K562 (cell line): ENCODE data around the gene RPS27. TPM values are rescaled to one million over a fixed set of nuclear protein-coding genes. Genes with fewer than 3 reads are reported as not detected.
"Not testable (repeated sequence)": the region's sequence is repeated elsewhere in the genome, so short reads cannot be mapped to it uniquely, and the experiment has no call there.

Experiments
- ATAC-seq: fragments of 200-7000 bp; cut with Tn5 transposase; 3 replicates; pipeline ENCODE4 v1.9.1; 2020; ENCODE audit warnings: moderate library complexity
- BruUV-seq: library from RNA; stranded (reverse); fragments of 400-500 nt; replicated peaks from 2 replicates; lab custom pipeline; 2021; lab: Mats Ljungman, UMichigan
- CTCF ChIA-PET: fragments of 300-600 bp; formaldehyde crosslinking; extraction: SDS; loops from one replicate; lab custom pipeline; 2021; ENCODE audit warnings: low intra/inter-chr PET ratio; lab: Yijun Ruan, JAX
- POLR2A ChIA-PET: fragments of 300-600, 350-650 bp; sonication (Branson Sonifier 250); formaldehyde crosslinking; extraction: SDS; loops from one replicate; lab custom pipeline; 2021; ENCODE audit warnings: antibody characterized with exemption, inconsistent platforms; lab: Yijun Ruan, JAX
- DNase-seq, 4 experiments: peaks; one replicate each; pipeline versions ENCODE4 v3.0.0 to v3.0.0-alpha.2; 2011 to 2018; ENCODE audit warnings: low spot score in 3 of 4, mixed read lengths in 3 of 4; ENCODE audit errors: extremely low read depth in 1 of 4
- FAIRE-seq: peaks from 2 replicates; lab custom pipeline; 2011; peaks lifted over from hg19 to GRCh38; lab: Jason Lieb, UNC
- H2AFZ ChIP-seq: 2 replicates; pipeline ENCODE4 v1.6.0; 2011; ENCODE audit warnings: low read depth, low read length, control low read depth, inconsistent platforms
- H3K27ac ChIP-seq: fragments of 200-600 bp; 3 replicates; pipeline ENCODE4 v1.8.0; 2011; ENCODE audit warnings: low read depth, mild to moderate bottlenecking, control low read depth, inconsistent platforms, low read length, moderate library complexity, mixed read lengths; ENCODE audit errors: extremely low read depth
- H3K27me3 ChIP-seq, 2 experiments: fragments of 300-600 bp in 1 of 2; 2 replicates in 1 of 2; 3 replicates in 1 of 2; pipeline versions ENCODE4 v1.6.0 to v1.8.0; 2011; ENCODE audit warnings: inconsistent platforms in 2 of 2, low read length in 2 of 2, mild to moderate bottlenecking in 1 of 2, mixed read lengths in 1 of 2, moderate library complexity in 1 of 2; ENCODE audit not compliant: control insufficient read depth in 2 of 2, insufficient read depth in 2 of 2
- H3K36me3 ChIP-seq: fragments of 300-600 bp; 3 replicates; pipeline ENCODE4 v1.8.0; 2011; ENCODE audit warnings: mild to moderate bottlenecking, low read length, inconsistent platforms; ENCODE audit not compliant: control insufficient read depth, insufficient read depth
- H3K4me1 ChIP-seq, 2 experiments: fragments of 200-600 bp in 1 of 2; replicated peaks in 1 of 2; 2 replicates in 1 of 2; 3 replicates in 1 of 2; pipeline versions ENCODE4 v1.5.1 to v1.8.0; 2011; ENCODE audit warnings: inconsistent platforms in 2 of 2, low read length in 2 of 2, mild to moderate bottlenecking in 1 of 2, mixed read lengths in 1 of 2, moderate library complexity in 1 of 2; ENCODE audit not compliant: control insufficient read depth in 2 of 2, insufficient read depth in 2 of 2
- H3K4me2 ChIP-seq: 2 replicates; pipeline ENCODE4 v1.6.1; 2011; ENCODE audit warnings: low read length, control low read depth, inconsistent platforms, mixed read lengths; ENCODE audit not compliant: insufficient read depth
- H3K4me3 ChIP-seq: fragments of 200-600 bp; sonication (generic), shearing (Covaris generic); 2 replicates; pipeline ENCODE4 v1.5.1; 2016; ENCODE audit warnings: control low read depth, inconsistent platforms
- H3K79me2 ChIP-seq: fragments of 200-600 bp; 3 replicates; pipeline ENCODE4 v1.8.0; 2011; ENCODE audit warnings: low read length, inconsistent platforms; ENCODE audit not compliant: control insufficient read depth, insufficient read depth
- H3K9ac ChIP-seq, 2 experiments: 2 replicates each; pipeline versions ENCODE4 v1.6.0 to v1.6.1; 2011; ENCODE audit warnings: low read depth in 2 of 2, low read length in 2 of 2, control low read depth in 1 of 2, inconsistent platforms in 1 of 2, mild to moderate bottlenecking in 1 of 2, mixed read lengths in 1 of 2; ENCODE audit not compliant: insufficient read depth in 1 of 2
- H3K9me1 ChIP-seq: one replicate; pipeline ENCODE4 v1.6.0; 2011; ENCODE audit warnings: inconsistent platforms, mild to moderate bottlenecking, low read length, moderate library complexity; ENCODE audit not compliant: control insufficient read depth, insufficient read depth
- H3K9me3 ChIP-seq: replicated peaks from 2 replicates; pipeline ENCODE4 v1.5.1; 2011; ENCODE audit warnings: low read depth, low read length, inconsistent platforms; ENCODE audit not compliant: control insufficient read depth, insufficient read depth
- H4K20me1 ChIP-seq: replicated peaks from 2 replicates; pipeline ENCODE4 v1.6.1; 2011; ENCODE audit warnings: low read length, inconsistent platforms, mixed read lengths; ENCODE audit not compliant: control insufficient read depth, insufficient read depth
- BCOR ChIP-seq: fragments of 450-650 bp; IDR thresholded peaks from 2 replicates; pipeline ENCODE4 v1.6.1; 2016
- DIDO1 ChIP-seq: fragments of 450-650 bp; IDR thresholded peaks from 2 replicates; pipeline ENCODE4 v1.6.1; 2016; ENCODE audit warnings: low read depth, missing biosample characterization, missing genetic modification characterization
- EGR1 ChIP-seq: fragments of 450-650 bp; conservative IDR thresholded peaks from 2 replicates; pipeline ENCODE4 v1.6.1; 2017; ENCODE audit warnings: mild to moderate bottlenecking
- ELF2 ChIP-seq: fragments of 250-450 bp; sonication (Bioruptor Pico); IDR thresholded peaks from 2 replicates; pipeline ENCODE4 v1.5.0; 2021; ENCODE audit warnings: mild to moderate bottlenecking
- HMGN3 ChIP-seq: IDR thresholded peaks from 2 replicates; pipeline ENCODE4 v1.6.1; 2011; ENCODE audit warnings: borderline replicate concordance, low read depth, mild to moderate bottlenecking, mixed read lengths, low read length; ENCODE audit not compliant: insufficient read length; ENCODE audit errors: extremely low read depth
- KDM1A ChIP-seq, 2 experiments: fragments of 450-650 bp; IDR thresholded peaks; 2 replicates each; pipeline ENCODE4 v1.6.1; 2016; ENCODE audit warnings: mild to moderate bottlenecking in 2 of 2
- KLF13 ChIP-seq: fragments of 450-650 bp; IDR thresholded peaks from 2 replicates; pipeline ENCODE4 v1.6.1; 2016; ENCODE audit warnings: missing genetic modification characterization, low read depth, mild to moderate bottlenecking, missing compliant biosample characterization, moderate library complexity, borderline replicate concordance
- MAFG ChIP-seq: fragments of 450-650 bp; conservative IDR thresholded peaks from 2 replicates; pipeline ENCODE4 v1.6.1; 2016; ENCODE audit warnings: missing genetic modification characterization, missing compliant biosample characterization
- NFIC ChIP-seq: fragments of 450-650 bp; IDR thresholded peaks from 2 replicates; pipeline ENCODE4 v1.6.1; 2017; ENCODE audit warnings: mild to moderate bottlenecking, inconsistent platforms
- NR2C1 ChIP-seq, 2 experiments: fragments of 450-650 bp; IDR thresholded peaks; 2 replicates each; pipeline ENCODE4 v1.6.1; 2017; ENCODE audit warnings: mild to moderate bottlenecking in 2 of 2, antibody characterized with exemption in 1 of 2, inconsistent platforms in 1 of 2, missing compliant biosample characterization in 1 of 2, missing genetic modification characterization in 1 of 2
- TFAP4 ChIP-seq: sonication (generic); formaldehyde crosslinking; IDR thresholded peaks from 2 replicates; pipeline ENCODE4 v1.8.0; 2022; ENCODE audit warnings: missing genetic modification reagents, mild to moderate bottlenecking, moderate library complexity, borderline replicate concordance
- WGBS: fragments of 100-300 bp; shearing (Covaris generic); methylation state at CpG from one replicate; pipeline ENCODE4 v1.1.6; 2016; ENCODE audit warnings: low coverage, mixed read lengths; ENCODE audit not compliant: insufficient coverage; ENCODE audit errors: missing lambda C conversion rate; 5-methylcytosine and 5-hydroxymethylcytosine counted together
- in situ Hi-C: fragments of 300-500 bp; cut with MboI; formaldehyde crosslinking; loops from 4 replicates; pipeline ENCODE4 v1.15.0; 2018; ENCODE audit warnings: inconsistent platforms, mixed read lengths
- intact Hi-C: fragments of 100-400 bp; cut with micrococcal nuclease; formaldehyde crosslinking; loops from 2 replicates; pipeline ENCODE4 v1.14.2; 2022
- polyA plus RNA-seq, 8 experiments: library from polyadenylated mRNA; depleted of rRNA in 4 of 8; stranded (reverse) in 5 of 8; unstranded in 3 of 8; fragments of >200 nt; fragmentation: Nextera tagmentation in 2 of 8; fragmentation: Illumina TruSeq in 1 of 8; extraction: Ambion mirVana in 2 of 8; extraction: Trizol in 1 of 8; gene quantifications; 2 replicates each; pipeline versions ENCODE4 v1.2.1 to v1.2.3, GENCODE V29; 2011 to 2014; ENCODE audit warnings: inconsistent platforms in 1 of 8, missing spikeins in 1 of 8
- total RNA-seq, 7 experiments: library from RNA; depleted of rRNA in 6 of 7; stranded (reverse); fragments of >200 nt in 6 of 7; fragmentation: Illumina TruSeq in 2 of 7; extraction: Trizol in 2 of 7; gene quantifications; 2 replicates each; pipeline versions ENCODE4 v1.2.1 to v1.2.3, GENCODE V29; 2011 to 2021; ENCODE audit warnings: low replicate concordance in 1 of 7

RPS27 gene
- total and polyA plus RNA-seq, 9 of the 15 experiments (the other 6 are each of a cell fraction or from before 2014, with no cell fraction given): 2,091 to 9,377 (median 6,706) TPM

GRCh38 chr1:153978274-153978909 is 12.2 kb upstream of the RPS27 start (continued):
- TF ChIP-seq MAFG (tag) (no peak), HMGN3 (no peak), ELF2 (CRISPR knock-in tag) (0 out of 2 replicates have a peak, but pooled peaks have one; percentile 21)

- peak overlapping the region; percentile 99 for H3K4me2 ChIP-seq
Observed at GRCh38 chr1:153979091-153979490, 11.5 kb upstream of the RPS27 start.

GRCh38 chr1:153981735-153982134 is 8.8 kb upstream of the RPS27 start:
- intact Hi-C loops (loop anchor here (10.0 kb wide), 1 partner anchor 627 kb away; the partner anchor contains the start of gene S100A9), in situ Hi-C loops (loop anchor here (10.0 kb wide), 1 partner anchor 477 kb away; no protein-coding TSS in a partner anchor)
- Histone ChIP-seq H3K36me3 (peaks cover 21% of the 10 kb centered on the region; the same call in 2 of the 3 replicates), H3K79me2 (peaks cover 39% of the 10 kb centered on the region), H3K4me1 (peaks cover 11 to 24% of the 10 kb centered on the region in 2 experiments; a peak in 4 of 5 replicates)
- BruUV-seq: TSS peak; percentile 85
- H3K9ac ChIP-seq, H3K9me1 ChIP-seq, H3K9me3 ChIP-seq, H3K4me3 ChIP-seq, DNase-seq, ATAC-seq, H3K27me3 ChIP-seq, H4K20me1 ChIP-seq, CTCF ChIA-PET, FAIRE-seq, H3K4me2 ChIP-seq, H2AFZ ChIP-seq, H3K27ac ChIP-seq: not testable (repeated sequence)
- POLR2A ChIA-PET: interaction anchor here (1.2 to 1.4 kb wide), 2 partner anchors 9 kb away, joined by 3 to 9 read pairs; partner anchors contain the start of gene RPS27
- 90% methylated on average over 2 of the region's 2 CpGs for WGBS

More at GRCh38 chr1:153979091-153979490, 11.5 kb upstream of the RPS27 start:
- intact Hi-C loops: loop anchor here (2.0 kb wide), 1 partner anchor 56 kb away; the partner anchor contains the start of gene GATAD2B
- peak overlapping the region; percentile 89 for H2AFZ ChIP-seq
- TF ChIP-seq KLF13 (tag): peak; percentile 37; the same call in 1 of the 2 replicates
- peak; percentile 50 for TF ChIP-seq NFIC
- 0 out of 2 replicates have a peak, but pooled peaks have one; percentile 24 for TF ChIP-seq DIDO1 (tag)
- TF ChIP-seq KDM1A (IDR thresholded peaks at IDR 0.05): 0 out of 4 replicates have a peak, but pooled peaks of 1 of the 2 experiments have one; percentile 8
- 0 out of 2 replicates have a peak, but pooled peaks have one; percentile 23 for TF ChIP-seq NR2C1 (IDR thresholded peaks at IDR 0.05)
- BruUV-seq; DNase-seq; H4K20me1 ChIP-seq; H3K9me1 ChIP-seq; FAIRE-seq; H3K27me3 ChIP-seq; in situ Hi-C loops; ATAC-seq; H3K9me3 ChIP-seq; CTCF ChIA-PET; TF ChIP-seq NR2C1 (tag; IDR thresholded peaks at IDR 0.05): not testable (repeated sequence)
- 0 out of 2 replicates have a peak, but pooled peaks have one; percentile 28 for TF ChIP-seq TFAP4
- peak; percentile 63 for TF ChIP-seq EGR1
- 0 out of 2 replicates have a peak, but pooled peaks have one; percentile 34 for TF ChIP-seq BCOR
- peak overlapping the region; percentile 84 for H3K4me3 ChIP-seq
- POLR2A ChIA-PET: interaction anchor here (0.6 to 5.6 kb wide), 5 partner anchors 8 to 189 kb away, joined by 3 to 104 read pairs (median 3); partner anchors contain the start of genes CREB3L4 and RPS27
- H3K27ac ChIP-seq: peak overlapping the region; percentile 91
- H3K9ac ChIP-seq: peak overlapping the region in 1 of 2 experiments; percentile 98; a peak in 2 of 4 replicates
- H3K36me3 ChIP-seq: peaks cover 42% of the 10 kb centered on the region
- H3K4me1 ChIP-seq: peaks cover 13 to 19% of the 10 kb centered on the region in 2 experiments; a peak in 4 of 5 replicates
- 36% methylated on average over 11 of the region's 12 CpGs for WGBS
- peaks cover 42% of the 10 kb centered on the region for H3K79me2 ChIP-seq
